Activated CD4-positive, alpha-beta T cell treated with anti-CD3 and anti-CD28 coated beads, Interleukin-2, amount 50 U/mL, for 1 hour (primary cell): ENCODE measurements around the gene RALGAPB.

ENCODE experiments used
- DNase-seq: peaks from one replicate; pipeline ENCODE4 v3.0.0-alpha.2; 2020

The RALGAPB gene

GRCh38 chr20:38617830-38618196 is 145.2 kb downstream of the RALGAPB start:
- DNase-seq: no peak

- DNase-seq: no peak
Observed at GRCh38 chr20:38620441-38620840, 147.8 kb downstream of the RALGAPB start.

GRCh38 chr20:38623061-38623460 is 150.4 kb downstream of the RALGAPB start:
- no peak for DNase-seq

GRCh38 chr20:38624084-38624483 is 151.4 kb downstream of the RALGAPB start:
- no peak for DNase-seq

- DNase-seq: no peak
Observed at GRCh38 chr20:38625896-38626295, 153.3 kb downstream of the RALGAPB start.

GRCh38 chr20:38626921-38627659 is 154.4 kb downstream of the RALGAPB start:
- no peak for DNase-seq
